GM12872 (cell line): ENCODE results near the gene COG5.

ENCODE experiments used
- TF ChIP-seq, protein P1 (sequence below): IDR thresholded peaks from 3 replicates; pipeline ENCODE4 v1.5.1; 2011; ENCODE audit warnings: low read depth, mild to moderate bottlenecking, low read length, moderate library complexity; ENCODE audit not compliant: insufficient read depth

Gene COG5

DNA sequence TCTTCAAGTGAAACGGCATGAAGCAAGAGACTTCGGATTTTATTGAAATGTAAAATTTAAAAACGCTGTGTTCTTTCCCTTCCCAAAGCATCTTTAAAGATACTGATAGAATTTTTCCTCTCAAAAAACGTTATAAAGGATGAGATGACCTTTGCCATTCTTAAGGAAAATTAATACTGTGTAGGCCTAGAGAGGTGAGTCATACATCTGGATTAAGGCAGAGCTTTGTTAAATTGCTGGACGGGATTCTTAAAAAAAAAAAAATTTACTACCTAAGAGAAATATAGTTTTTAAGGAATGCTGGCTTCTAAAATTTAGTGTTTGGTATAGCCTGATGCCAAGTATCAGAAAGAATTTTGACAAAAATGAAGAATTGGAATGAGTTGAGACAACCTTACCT, 401.2 kb downstream of the COG5 start:
- TF ChIP-seq, protein P1, sequence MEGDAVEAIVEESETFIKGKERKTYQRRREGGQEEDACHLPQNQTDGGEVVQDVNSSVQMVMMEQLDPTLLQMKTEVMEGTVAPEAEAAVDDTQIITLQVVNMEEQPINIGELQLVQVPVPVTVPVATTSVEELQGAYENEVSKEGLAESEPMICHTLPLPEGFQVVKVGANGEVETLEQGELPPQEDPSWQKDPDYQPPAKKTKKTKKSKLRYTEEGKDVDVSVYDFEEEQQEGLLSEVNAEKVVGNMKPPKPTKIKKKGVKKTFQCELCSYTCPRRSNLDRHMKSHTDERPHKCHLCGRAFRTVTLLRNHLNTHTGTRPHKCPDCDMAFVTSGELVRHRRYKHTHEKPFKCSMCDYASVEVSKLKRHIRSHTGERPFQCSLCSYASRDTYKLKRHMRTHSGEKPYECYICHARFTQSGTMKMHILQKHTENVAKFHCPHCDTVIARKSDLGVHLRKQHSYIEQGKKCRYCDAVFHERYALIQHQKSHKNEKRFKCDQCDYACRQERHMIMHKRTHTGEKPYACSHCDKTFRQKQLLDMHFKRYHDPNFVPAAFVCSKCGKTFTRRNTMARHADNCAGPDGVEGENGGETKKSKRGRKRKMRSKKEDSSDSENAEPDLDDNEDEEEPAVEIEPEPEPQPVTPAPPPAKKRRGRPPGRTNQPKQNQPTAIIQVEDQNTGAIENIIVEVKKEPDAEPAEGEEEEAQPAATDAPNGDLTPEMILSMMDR: no peak

DNA sequence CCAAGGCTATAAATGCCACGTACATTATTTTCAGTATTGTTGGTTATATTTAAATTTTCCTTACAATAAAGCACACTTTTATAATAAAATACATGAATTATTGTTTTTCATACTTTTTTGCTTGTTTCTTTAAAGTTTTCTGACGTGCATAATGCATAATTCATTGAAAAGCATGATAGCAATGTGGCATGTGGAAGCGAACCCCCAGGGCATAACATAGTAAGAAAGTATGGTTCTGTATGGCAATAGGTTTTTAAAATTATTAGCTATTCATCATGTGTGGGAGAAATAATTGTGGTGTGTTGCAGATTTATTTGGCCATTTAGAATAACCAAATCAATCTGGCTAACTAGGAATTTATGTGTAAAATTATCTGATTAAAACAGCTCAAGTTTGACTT, 402.3 kb downstream of the COG5 start:
- TF ChIP-seq, protein P1: no peak

GRCh38 chr7:107160389-107160788, 403.3 kb downstream of the COG5 start:
- TF ChIP-seq, protein P1: no peak

DNA sequence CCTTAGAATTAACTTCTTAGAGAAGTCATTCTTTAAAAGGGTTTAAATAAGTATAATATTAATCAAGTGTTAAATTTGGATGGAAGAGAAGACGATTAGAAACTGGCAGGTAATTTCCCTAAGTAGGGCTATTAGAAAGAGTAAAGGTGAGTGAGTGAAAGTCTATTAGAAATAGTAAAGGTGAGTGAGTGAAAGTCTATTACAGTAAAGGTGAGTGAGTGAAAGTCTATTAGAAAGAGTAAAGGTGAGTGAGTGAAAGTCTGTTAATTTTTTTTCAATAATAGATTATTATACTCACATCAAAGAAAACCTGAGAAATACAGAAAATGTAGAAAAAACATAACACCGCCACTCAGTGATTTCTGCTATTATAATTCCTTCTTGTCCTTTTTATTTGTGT, 405.7 kb downstream of the COG5 start:
- TF ChIP-seq, protein P1: no peak

GRCh38 chr7:107157091-107157490, 406.6 kb downstream of the COG5 start:
- TF ChIP-seq, protein P1: no peak

GRCh38 chr7:107154826-107155225, 408.9 kb downstream of the COG5 start:
- TF ChIP-seq, protein P1: no peak

DNA sequence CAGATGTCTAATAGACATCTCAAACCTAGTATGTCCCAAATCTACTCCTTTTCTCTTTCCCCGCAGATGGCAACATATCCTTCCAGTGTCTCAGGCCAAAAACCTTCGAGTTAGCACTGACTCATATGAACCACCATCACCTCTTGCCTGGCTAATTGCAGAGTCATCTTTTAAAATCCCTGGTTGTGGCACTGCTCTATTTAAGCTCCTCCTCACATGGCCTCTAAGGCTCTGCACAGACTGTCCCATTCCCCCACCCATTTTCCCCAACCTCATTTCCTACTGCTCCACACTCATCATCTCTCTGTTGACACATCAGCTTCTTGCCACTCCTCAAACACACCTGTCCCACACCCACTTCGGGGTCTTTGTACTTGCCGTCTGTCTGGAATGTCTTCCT, 411.7 kb downstream of the COG5 start:
- TF ChIP-seq, protein P1: no peak
